Measurements from ENCODE around the gene TEX52. TPM values are rescaled to one million over a fixed set of nuclear protein-coding genes. Genes with fewer than 3 reads are reported as not detected.
A peak's percentile ranks its signal among the peaks of the same experiment; 100 is the strongest.

The TEX52 gene
- total and polyA plus RNA-seq, 4 experiments from 2014 or later: not detected

- Mint-ChIP-seq H3K4me3 (no peak overlapping the region), H3K27me3 (no peaks in the 10 kb centered on the region), H3K9me3 (peaks cover 0 to 2% (median 0%) of the 10 kb centered on the region in 8 donors), H3K4me1 (peaks cover 0 to 9% (median 3%) of the 10 kb centered on the region in 4 donors), H3K27ac (no peak overlapping the region), H3K36me3 (peaks cover 31 to 37% of the 10 kb centered on the region in 2 donors)
- intact Hi-C loops (cut with micrococcal nuclease): no loop called here
- Histone ChIP-seq H3K27ac (ENCODE audit: low read depth, low read length) (no peak overlapping the region), H3K4me1 (ENCODE audit: insufficient read depth, low read length) (no peaks in the 10 kb centered on the region), H3K9me3 (ENCODE audit: control insufficient read depth in 1 of 2, low read length in 2 of 2) (no peaks in the 10 kb centered on the region), H3K27me3 (ENCODE audit: insufficient read depth, low read length) (no peaks in the 10 kb centered on the region), H3K4me3 (ENCODE audit: low read length in 2 of 2) (no peak overlapping the region), H3K36me3 (ENCODE audit: insufficient read depth, low read length) (peaks cover 11% of the 10 kb centered on the region)
- ChIA-PET POLR2A (ENCODE audit: partially characterized antibody) (no interaction called here), CTCF (ENCODE audit: partially characterized antibody) (interaction anchor here (0.6 to 1.1 kb wide), 2 partner anchors 18 kb away, joined by 3 read pairs; no protein-coding TSS in a partner anchor)
- no peak for DNase-seq
Observed at GRCh38 chr12:2833810-2834209, 23.0 kb downstream of the TEX52 start.

- Histone ChIP-seq H3K27ac (ENCODE audit: low read depth, low read length) (no peak overlapping the region), H3K9me3 (ENCODE audit: control insufficient read depth in 1 of 2, low read length in 2 of 2) (no peaks in the 10 kb centered on the region), H3K27me3 (ENCODE audit: insufficient read depth, low read length) (no peaks in the 10 kb centered on the region), H3K36me3 (ENCODE audit: insufficient read depth, low read length) (peaks cover 9% of the 10 kb centered on the region), H3K4me1 (ENCODE audit: insufficient read depth, low read length) (no peaks in the 10 kb centered on the region), H3K4me3 (ENCODE audit: low read length in 2 of 2) (no peak overlapping the region)
- no peak for DNase-seq
- peaks cover 32 to 37% of the 10 kb centered on the region in 2 donors for H3K36me3 Mint-ChIP-seq
- H3K4me1 Mint-ChIP-seq: peaks cover 0 to 9% (median 3%) of the 10 kb centered on the region in 4 donors
- H3K4me3 Mint-ChIP-seq: no peak overlapping the region
- peaks cover 0 to 2% (median 0%) of the 10 kb centered on the region in 8 donors for H3K9me3 Mint-ChIP-seq
- CTCF ChIA-PET (ENCODE audit: partially characterized antibody): interaction anchor here (0.6 to 1.1 kb wide), 2 partner anchors 17 to 19 kb away, joined by 3 read pairs; no protein-coding TSS in a partner anchor
- no peaks in the 10 kb centered on the region for H3K27me3 Mint-ChIP-seq
- no peak overlapping the region for H3K27ac Mint-ChIP-seq
- intact Hi-C loops (cut with micrococcal nuclease): no loop called here
- POLR2A ChIA-PET (ENCODE audit: partially characterized antibody): no interaction called here
Observed at GRCh38 chr12:2833327-2833726, 23.5 kb downstream of the TEX52 start.

- H3K4me1 Mint-ChIP-seq: peaks cover 0 to 9% (median 3%) of the 10 kb centered on the region in 4 donors
- no peaks in the 10 kb centered on the region for H3K9me3 ChIP-seq (ENCODE audit: control insufficient read depth in 1 of 2, low read length in 2 of 2)
- ChIA-PET CTCF (ENCODE audit: partially characterized antibody) (no interaction called here), POLR2A (ENCODE audit: partially characterized antibody) (no interaction called here)
- H3K36me3 ChIP-seq (ENCODE audit: insufficient read depth, low read length): peaks cover 15% of the 10 kb centered on the region
- H3K36me3 Mint-ChIP-seq: peaks cover 29 to 38% of the 10 kb centered on the region in 2 donors
- no peaks in the 10 kb centered on the region for H3K4me1 ChIP-seq (ENCODE audit: insufficient read depth, low read length)
- DNase-seq: no peak
- no peaks in the 10 kb centered on the region for H3K9me3 Mint-ChIP-seq
- no peak overlapping the region for H3K4me3 Mint-ChIP-seq
- no peak overlapping the region for H3K27ac ChIP-seq (ENCODE audit: low read depth, low read length)
- H3K27ac Mint-ChIP-seq: peak overlapping the region in 3 of 7 donors; percentile 17 to 57 (median 25)
- no peaks in the 10 kb centered on the region for H3K27me3 ChIP-seq (ENCODE audit: insufficient read depth, low read length)
- intact Hi-C loops (cut with micrococcal nuclease): no loop called here
- no peaks in the 10 kb centered on the region for H3K27me3 Mint-ChIP-seq
- H3K4me3 ChIP-seq (ENCODE audit: low read length in 2 of 2): no peak overlapping the region
Observed at GRCh38 chr12:2832550-2833127, 24.2 kb downstream of the TEX52 start.

- H3K27me3 Mint-ChIP-seq: no peaks in the 10 kb centered on the region
- Histone ChIP-seq H3K27ac (ENCODE audit: low read depth, low read length) (no peak overlapping the region), H3K4me1 (ENCODE audit: insufficient read depth, low read length) (no peaks in the 10 kb centered on the region), H3K9me3 (ENCODE audit: control insufficient read depth in 1 of 2, low read length in 2 of 2) (no peaks in the 10 kb centered on the region), H3K27me3 (ENCODE audit: insufficient read depth, low read length) (no peaks in the 10 kb centered on the region), H3K4me3 (ENCODE audit: low read length in 2 of 2) (no peak overlapping the region), H3K36me3 (ENCODE audit: insufficient read depth, low read length) (peaks cover 48% of the 10 kb centered on the region)
- no peaks in the 10 kb centered on the region for H3K9me3 Mint-ChIP-seq
- CTCF ChIA-PET (ENCODE audit: partially characterized antibody): no interaction called here
- POLR2A ChIA-PET (ENCODE audit: partially characterized antibody): no interaction called here
- DNase-seq: no peak
- no peak overlapping the region for H3K4me3 Mint-ChIP-seq
- no peak overlapping the region for H3K27ac Mint-ChIP-seq
- H3K36me3 Mint-ChIP-seq: peaks cover 43 to 60% of the 10 kb centered on the region in 2 donors
- intact Hi-C loops (cut with micrococcal nuclease): no loop called here
- peaks cover 0 to 1% (median under 1%) of the 10 kb centered on the region in 4 donors for H3K4me1 Mint-ChIP-seq
Observed at GRCh38 chr12:2829275-2829674, 27.6 kb downstream of the TEX52 start.

GRCh38 chr12:2826721-2827515 is 29.9 kb downstream of the TEX52 start:
- Histone ChIP-seq H3K9me3 (ENCODE audit: control insufficient read depth in 1 of 2, low read length in 2 of 2) (no peaks in the 10 kb centered on the region), H3K27me3 (ENCODE audit: insufficient read depth, low read length) (no peaks in the 10 kb centered on the region), H3K4me1 (ENCODE audit: insufficient read depth, low read length) (no peaks in the 10 kb centered on the region), H3K27ac (ENCODE audit: low read depth, low read length) (no peak overlapping the region), H3K36me3 (ENCODE audit: insufficient read depth, low read length) (peaks cover 72% of the 10 kb centered on the region), H3K4me3 (ENCODE audit: low read length in 2 of 2) (no peak overlapping the region)
- Mint-ChIP-seq H3K4me3 (no peak overlapping the region), H3K9me3 (no peaks in the 10 kb centered on the region), H3K27me3 (no peaks in the 10 kb centered on the region), H3K27ac (peak overlapping the region in 2 of 7 donors; percentile 6 to 10), H3K36me3 (peaks cover 67 to 78% of the 10 kb centered on the region in 2 donors), H3K4me1 (peaks cover 0 to 1% (median under 1%) of the 10 kb centered on the region in 4 donors)
- ChIA-PET CTCF (ENCODE audit: partially characterized antibody) (interaction anchor here (0.7 kb wide), 1 partner anchor 129 kb away, joined by 3 read pairs; no protein-coding TSS in a partner anchor), POLR2A (ENCODE audit: partially characterized antibody) (no interaction called here)
- intact Hi-C loops (cut with micrococcal nuclease): no loop called here
- DNase-seq: no peak

GRCh38 chr12:2826036-2826435 is 30.8 kb downstream of the TEX52 start:
- Histone ChIP-seq H3K4me1 (ENCODE audit: insufficient read depth, low read length) (no peaks in the 10 kb centered on the region), H3K27ac (ENCODE audit: low read depth, low read length) (no peak overlapping the region), H3K36me3 (ENCODE audit: insufficient read depth, low read length) (peaks cover 77% of the 10 kb centered on the region), H3K9me3 (ENCODE audit: control insufficient read depth in 1 of 2, low read length in 2 of 2) (no peaks in the 10 kb centered on the region), H3K27me3 (ENCODE audit: insufficient read depth, low read length) (no peaks in the 10 kb centered on the region), H3K4me3 (ENCODE audit: low read length in 2 of 2) (no peak overlapping the region)
- no peak overlapping the region for H3K27ac Mint-ChIP-seq
- no peak for DNase-seq
- peaks cover 0 to 1% (median 0%) of the 10 kb centered on the region in 4 donors for H3K4me1 Mint-ChIP-seq
- H3K27me3 Mint-ChIP-seq: no peaks in the 10 kb centered on the region
- ChIA-PET POLR2A (ENCODE audit: partially characterized antibody) (interaction anchor here (1.8 kb wide), 1 partner anchor 12 kb away, joined by 5 read pairs; no protein-coding TSS in a partner anchor), CTCF (ENCODE audit: partially characterized antibody) (interaction anchor here (0.7 kb wide), 1 partner anchor 128 kb away, joined by 3 read pairs; no protein-coding TSS in a partner anchor)
- intact Hi-C loops (cut with micrococcal nuclease): no loop called here
- H3K36me3 Mint-ChIP-seq: peaks cover 64 to 82% of the 10 kb centered on the region in 2 donors
- H3K9me3 Mint-ChIP-seq: no peaks in the 10 kb centered on the region
- no peak overlapping the region for H3K4me3 Mint-ChIP-seq

GRCh38 chr12:2825132-2825531 is 31.7 kb downstream of the TEX52 start:
- ChIA-PET CTCF (ENCODE audit: partially characterized antibody) (no interaction called here), POLR2A (ENCODE audit: partially characterized antibody) (interaction anchor here (1.8 kb wide), 1 partner anchor 11 kb away, joined by 5 read pairs; no protein-coding TSS in a partner anchor)
- Mint-ChIP-seq H3K4me1 (peaks cover 0 to 1% (median 0%) of the 10 kb centered on the region in 4 donors), H3K27ac (peak overlapping the region in 2 of 7 donors; percentile 31 to 72), H3K36me3 (peaks cover 66 to 80% of the 10 kb centered on the region in 2 donors), H3K4me3 (no peak overlapping the region), H3K27me3 (no peaks in the 10 kb centered on the region), H3K9me3 (no peaks in the 10 kb centered on the region)
- H3K27ac ChIP-seq (ENCODE audit: low read depth, low read length): no peak overlapping the region
- peaks cover 82% of the 10 kb centered on the region for H3K36me3 ChIP-seq (ENCODE audit: insufficient read depth, low read length)
- H3K4me1 ChIP-seq (ENCODE audit: insufficient read depth, low read length): no peaks in the 10 kb centered on the region
- no peak for DNase-seq
- H3K27me3 ChIP-seq (ENCODE audit: insufficient read depth, low read length): no peaks in the 10 kb centered on the region
- H3K9me3 ChIP-seq (ENCODE audit: control insufficient read depth in 1 of 2, low read length in 2 of 2): no peaks in the 10 kb centered on the region
- intact Hi-C loops (cut with micrococcal nuclease): no loop called here
- no peak overlapping the region for H3K4me3 ChIP-seq (ENCODE audit: low read length in 2 of 2)

All from CD4-positive, alpha-beta memory T cell (primary cell).